HepG2 (cell line): ENCODE data around the gene VASN. TPM values are rescaled to one million over a fixed set of nuclear protein-coding genes. Genes with fewer than 3 reads are reported as not detected.

Experiments
- AKAP8 ChIP-seq: sonication (generic); formaldehyde crosslinking; IDR thresholded peaks from 2 replicates; pipeline ENCODE4 v1.5.1; 2020; ENCODE audit warnings: mild to moderate bottlenecking, missing genetic modification reagents
- NR2F6 ChIP-seq, 2 experiments: IDR thresholded peaks; 2 replicates each; pipeline ENCODE4 v1.6.1; 2016; ENCODE audit warnings: antibody characterized with exemption in 1 of 2, mild to moderate bottlenecking in 1 of 2
- PAXIP1 ChIP-seq: sonication (generic); formaldehyde crosslinking; conservative IDR thresholded peaks from 2 replicates; pipeline ENCODE4 v1.4.0; 2020; ENCODE audit warnings: mild to moderate bottlenecking, missing genetic modification reagents, moderate library complexity
- REL ChIP-seq: sonication (generic); formaldehyde crosslinking; conservative IDR thresholded peaks from 2 replicates; pipeline ENCODE4 v1.8.0; 2022; ENCODE audit warnings: mild to moderate bottlenecking, missing genetic modification reagents, moderate library complexity
- SAP130 ChIP-seq: IDR thresholded peaks from 2 replicates; pipeline ENCODE4 v1.6.1; 2016; ENCODE audit warnings: low read depth
- TEAD3 ChIP-seq: optimal IDR thresholded peaks from 2 replicates; pipeline ENCODE3; 2016; ENCODE audit warnings: borderline replicate concordance
- ZBTB2 ChIP-seq: sonication (generic); formaldehyde crosslinking; IDR thresholded peaks from 2 replicates; pipeline ENCODE4 v1.8.0; 2022; ENCODE audit warnings: low read depth, missing genetic modification reagents
- ZEB1 ChIP-seq: IDR thresholded peaks from 2 replicates; pipeline ENCODE4 v1.6.1; 2012; ENCODE audit warnings: mild to moderate bottlenecking, low read depth, inconsistent platforms; ENCODE audit not compliant: insufficient replicate concordance
- ZFY ChIP-seq: sonication (generic); formaldehyde crosslinking; IDR thresholded peaks from 2 replicates; pipeline ENCODE4 v1.4.0; 2020; ENCODE audit warnings: missing genetic modification reagents
- ZNF564 ChIP-seq: sonication (generic); formaldehyde crosslinking; IDR thresholded peaks from 2 replicates; pipeline ENCODE4 v1.8.1; 2023; ENCODE audit warnings: mild to moderate bottlenecking, missing genetic modification reagents
- ZNF687 ChIP-seq: sonication (generic); formaldehyde crosslinking; IDR thresholded peaks from 2 replicates; pipeline ENCODE4 v1.5.1; 2020; ENCODE audit warnings: mild to moderate bottlenecking, missing genetic modification reagents, moderate library complexity
- polyA plus RNA-seq, 8 experiments: library from polyadenylated mRNA; depleted of rRNA in 3 of 8; stranded (reverse) in 7 of 8; unstranded in 1 of 8; fragments of >200 nt; fragmentation: Illumina TruSeq in 4 of 8; extraction: Trizol in 4 of 8; gene quantifications; 2 replicates each; pipeline versions ENCODE4 v1.2.1 to v1.2.3, GENCODE V29; 2011 to 2016; ENCODE audit warnings: low read depth in 4 of 8, missing spikeins in 1 of 8, mixed read lengths in 1 of 8; ENCODE audit not compliant: insufficient read depth in 1 of 8
- total RNA-seq, 5 experiments: library from RNA; depleted of rRNA; stranded (reverse); fragments of >200 nt; fragmentation: Illumina TruSeq; extraction: Trizol; gene quantifications; 2 replicates each; pipeline ENCODE4 v1.2.3, GENCODE V29; 2016; ENCODE audit warnings: low read depth in 1 of 5
- TF ChIP-seq, protein P1 (sequence below): sonication (generic); formaldehyde crosslinking; IDR thresholded peaks from 2 replicates; pipeline ENCODE4 v1.4.0; 2020; ENCODE audit warnings: missing genetic modification reagents
- TF ChIP-seq, protein P2 (sequence below): sonication (generic); formaldehyde crosslinking; IDR thresholded peaks from 2 replicates; pipeline ENCODE4 v1.4.0; 2020; ENCODE audit warnings: missing genetic modification reagents, low read depth, mild to moderate bottlenecking, borderline replicate concordance

Gene VASN
- total and polyA plus RNA-seq, 2 of the 13 experiments (the other 11 are each of a cell fraction or from before 2014, with no cell fraction given) = 8.4 to 18.2 TPM

GRCh38 chr16:4378999-4379690 is 7.5 kb downstream of the VASN start (continued):
- peak; percentile 41 for TF ChIP-seq ZEB1
- TF ChIP-seq REL = no peak
- TF ChIP-seq SAP130 (CRISPR knock-in tag) = 0 out of 2 replicates have a peak, but pooled peaks have one; percentile 17
- TF ChIP-seq ZNF564 (CRISPR knock-in tag) = no peak
- TF ChIP-seq, protein P1, sequence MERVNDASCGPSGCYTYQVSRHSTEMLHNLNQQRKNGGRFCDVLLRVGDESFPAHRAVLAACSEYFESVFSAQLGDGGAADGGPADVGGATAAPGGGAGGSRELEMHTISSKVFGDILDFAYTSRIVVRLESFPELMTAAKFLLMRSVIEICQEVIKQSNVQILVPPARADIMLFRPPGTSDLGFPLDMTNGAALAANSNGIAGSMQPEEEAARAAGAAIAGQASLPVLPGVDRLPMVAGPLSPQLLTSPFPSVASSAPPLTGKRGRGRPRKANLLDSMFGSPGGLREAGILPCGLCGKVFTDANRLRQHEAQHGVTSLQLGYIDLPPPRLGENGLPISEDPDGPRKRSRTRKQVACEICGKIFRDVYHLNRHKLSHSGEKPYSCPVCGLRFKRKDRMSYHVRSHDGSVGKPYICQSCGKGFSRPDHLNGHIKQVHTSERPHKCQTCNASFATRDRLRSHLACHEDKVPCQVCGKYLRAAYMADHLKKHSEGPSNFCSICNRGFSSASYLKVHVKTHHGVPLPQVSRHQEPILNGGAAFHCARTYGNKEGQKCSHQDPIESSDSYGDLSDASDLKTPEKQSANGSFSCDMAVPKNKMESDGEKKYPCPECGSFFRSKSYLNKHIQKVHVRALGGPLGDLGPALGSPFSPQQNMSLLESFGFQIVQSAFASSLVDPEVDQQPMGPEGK = peak; percentile 85
- TF ChIP-seq NR2F6 (IDR thresholded peaks at IDR 0.05) = no peak
- peak; percentile 12; the same call in 1 of the 2 replicates for TF ChIP-seq NR2F6 (CRISPR knock-in tag; IDR thresholded peaks at IDR 0.05)
- peak; percentile 57 for TF ChIP-seq PAXIP1 (CRISPR knock-in tag)
- peak; percentile 59 for TF ChIP-seq ZNF687
- TF ChIP-seq TEAD3 = peak; percentile 0
- TF ChIP-seq ZBTB2 (CRISPR knock-in tag) = no peak
- peak; percentile 93 for TF ChIP-seq AKAP8 (CRISPR knock-in tag)
- no peak for TF ChIP-seq ZFY (CRISPR knock-in tag)
- TF ChIP-seq, protein P2, sequence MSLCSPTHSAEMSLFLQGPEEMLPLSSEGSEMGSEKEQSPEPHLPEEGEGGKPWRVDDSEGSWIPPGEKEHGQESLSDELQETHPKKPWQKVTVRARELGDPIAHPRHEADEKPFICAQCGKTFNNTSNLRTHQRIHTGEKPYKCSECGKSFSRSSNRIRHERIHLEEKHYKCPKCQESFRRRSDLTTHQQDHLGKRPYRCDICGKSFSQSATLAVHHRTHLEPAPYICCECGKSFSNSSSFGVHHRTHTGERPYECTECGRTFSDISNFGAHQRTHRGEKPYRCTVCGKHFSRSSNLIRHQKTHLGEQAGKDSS (CRISPR knock-in tag) = peak; percentile 24; the same call in 1 of the 2 replicates
